Psoas muscle (tissue), 8 donors: Measurements from ENCODE around the gene CACNA1C. TPM values are rescaled to one million over a fixed set of nuclear protein-coding genes. Genes with fewer than 3 reads are reported as not detected.

Experiments used
- ATAC-seq, 4 donors: fragments of 200-7000 bp; cut with Tn5 transposase; one replicate each; pipeline ENCODE4 v1.9.1; 2020; ENCODE audit warnings: moderate library complexity in 3 of 4, mild to moderate bottlenecking in 2 of 4
- DNase-seq, 2 donors: peaks; one replicate each; pipeline ENCODE4 v3.0.0-alpha.2; 2020
- H3K27ac ChIP-seq: fragments of 200-600 bp; one replicate; pipeline ENCODE4 v1.8.0; 2022
- H3K27me3 ChIP-seq, 3 donors: fragments of 200-600 bp in 1 of 3; one replicate each; pipeline versions ENCODE4 v1.6.1 to v1.8.0; 2013 to 2022; ENCODE audit warnings: low read length in 2 of 3, mild to moderate bottlenecking in 2 of 3, moderate library complexity in 1 of 3; ENCODE audit not compliant: insufficient read depth in 3 of 3
- H3K36me3 ChIP-seq, 2 donors: fragments of 200-600 bp in 1 of 2; one replicate each; pipeline versions ENCODE4 v1.6.1 to v1.8.0; 2013 to 2022; ENCODE audit warnings: low read depth in 1 of 2, mild to moderate bottlenecking in 1 of 2, moderate library complexity in 1 of 2; ENCODE audit not compliant: insufficient read depth in 1 of 2
- H3K4me1 ChIP-seq: fragments of 200-600 bp; one replicate; pipeline ENCODE4 v1.8.0; 2022
- H3K4me3 ChIP-seq: fragments of 200-600 bp; one replicate; pipeline ENCODE4 v1.8.0; 2022; ENCODE audit warnings: mild to moderate bottlenecking
- H3K9me3 ChIP-seq: fragments of 200-600 bp; one replicate; pipeline ENCODE4 v1.8.0; 2022
- WGBS, 3 donors: extraction: QIAGEN DNeasy Blood & Tissue Kit; methylation state at CpG; one replicate each; pipeline versions ENCODE4 v1.1.6 to v1.1.7; 2013; 5-methylcytosine and 5-hydroxymethylcytosine counted together
- intact Hi-C, 2 donors: fragments of 100-400 bp; cut with DNase I; formaldehyde crosslinking; loops; one replicate each; pipeline versions ENCODE4 v1.11.0 to v1.14.2; 2022
- polyA plus RNA-seq, 3 donors: library from polyadenylated mRNA; stranded (reverse); fragments of 200-250 nt; gene quantifications; one replicate each; pipeline ENCODE4 v1.2.3, GENCODE V29; 2013
- total RNA-seq, 4 donors: library from RNA; stranded (reverse); fragmentation: NEBNext Ultra II Directional in 2 of 4; extraction: Animal tissue kit (Norgen Biotek cat#: 25700) in 2 of 4; gene quantifications; one replicate each; pipeline versions ENCODE4 v1.2.1 to v1.2.4, GENCODE V29; 2021 to 2023
- TF ChIP-seq, protein P1 (sequence below): fragments of 200-600 bp; IDR thresholded peaks from one replicate; pipeline ENCODE4 v1.8.0; 2022; ENCODE audit warnings: antibody characterized with exemption
- donor health status: healthy with polysubstance abuse.
- donor health status: DM: no; HTN: no; CAD: no; lungs with moderate emphysema.
- donor health status: Bipolar disorder and iron deficiency.
- donor health status: healthy.
- donor health status: DM: yes; HTN: yes; CAD: no.
- donor health status: DM: no; HTN: no; CAD: no.
- donor health status: DM: no; HTN: no; CAD: no.
- donor health status: DM: yes; HTN: yes; CAD: no.

Gene CACNA1C
- total and polyA plus RNA-seq, 7 donors, result 0.26 to 2.9 (median 0.95) TPM

GRCh38 chr12:2328661-2329060 lies 275.9 kb downstream of the CACNA1C start:
- Histone ChIP-seq H3K9me3 (no peaks in the 10 kb centered on the region), H3K4me3 (no peak overlapping the region), H3K36me3 (no peaks in the 10 kb centered on the region), H3K27ac (no peak overlapping the region), H3K4me1 (peaks cover 19% of the 10 kb centered on the region), H3K27me3 (no peaks in the 10 kb centered on the region)
- intact Hi-C loops, result no loop called here
- WGBS, 3 donors, result 80 to 99% (median 95%) methylated on average over 3 of the region's 3 CpGs
- DNase-seq (no peak), ATAC-seq (no peak)
- TF ChIP-seq, protein P1, sequence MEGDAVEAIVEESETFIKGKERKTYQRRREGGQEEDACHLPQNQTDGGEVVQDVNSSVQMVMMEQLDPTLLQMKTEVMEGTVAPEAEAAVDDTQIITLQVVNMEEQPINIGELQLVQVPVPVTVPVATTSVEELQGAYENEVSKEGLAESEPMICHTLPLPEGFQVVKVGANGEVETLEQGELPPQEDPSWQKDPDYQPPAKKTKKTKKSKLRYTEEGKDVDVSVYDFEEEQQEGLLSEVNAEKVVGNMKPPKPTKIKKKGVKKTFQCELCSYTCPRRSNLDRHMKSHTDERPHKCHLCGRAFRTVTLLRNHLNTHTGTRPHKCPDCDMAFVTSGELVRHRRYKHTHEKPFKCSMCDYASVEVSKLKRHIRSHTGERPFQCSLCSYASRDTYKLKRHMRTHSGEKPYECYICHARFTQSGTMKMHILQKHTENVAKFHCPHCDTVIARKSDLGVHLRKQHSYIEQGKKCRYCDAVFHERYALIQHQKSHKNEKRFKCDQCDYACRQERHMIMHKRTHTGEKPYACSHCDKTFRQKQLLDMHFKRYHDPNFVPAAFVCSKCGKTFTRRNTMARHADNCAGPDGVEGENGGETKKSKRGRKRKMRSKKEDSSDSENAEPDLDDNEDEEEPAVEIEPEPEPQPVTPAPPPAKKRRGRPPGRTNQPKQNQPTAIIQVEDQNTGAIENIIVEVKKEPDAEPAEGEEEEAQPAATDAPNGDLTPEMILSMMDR, result no peak

GRCh38 chr12:2329661-2330210 lies 276.9 kb downstream of the CACNA1C start:
- peaks cover 10% of the 10 kb centered on the region for H3K4me1 ChIP-seq
- WGBS, 3 donors, result 65 to 69% (median 68%) methylated on average over 7 of the region's 7 CpGs
- H3K9me3 ChIP-seq, result no peaks in the 10 kb centered on the region
- H3K4me3 ChIP-seq, result no peak overlapping the region
- intact Hi-C loops, result no loop called here
- TF ChIP-seq, protein P1, result no peak
- H3K27ac ChIP-seq, result no peak overlapping the region
- ATAC-seq (no peak), DNase-seq (no peak)
- no peaks in the 10 kb centered on the region for H3K27me3 ChIP-seq
- H3K36me3 ChIP-seq, result no peaks in the 10 kb centered on the region

GRCh38 chr12:2332236-2332635 lies 279.4 kb downstream of the CACNA1C start:
- H3K27me3 ChIP-seq, result no peaks in the 10 kb centered on the region
- no peaks in the 10 kb centered on the region for H3K9me3 ChIP-seq
- no peak for DNase-seq
- 56 to 76% (median 71%) methylated on average over 1 of the region's 1 CpG for WGBS, 3 donors
- peaks cover 24% of the 10 kb centered on the region for H3K4me1 ChIP-seq
- TF ChIP-seq, protein P1, result no peak
- H3K27ac ChIP-seq, result no peak overlapping the region
- intact Hi-C loops, result no loop called here
- no peaks in the 10 kb centered on the region for H3K36me3 ChIP-seq
- ATAC-seq, result no peak
- no peak overlapping the region for H3K4me3 ChIP-seq

GRCh38 chr12:2332947-2333346 lies 280.2 kb downstream of the CACNA1C start:
- H3K27me3 ChIP-seq, result no peaks in the 10 kb centered on the region
- no peaks in the 10 kb centered on the region for H3K36me3 ChIP-seq
- peaks cover 31% of the 10 kb centered on the region for H3K4me1 ChIP-seq
- 46 to 55% (median 54%) methylated on average over 7 of the region's 7 CpGs for WGBS, 3 donors
- intact Hi-C loops, result no loop called here
- no peak for DNase-seq
- TF ChIP-seq, protein P1, result no peak
- no peaks in the 10 kb centered on the region for H3K9me3 ChIP-seq
- no peak overlapping the region for H3K27ac ChIP-seq
- H3K4me3 ChIP-seq, result no peak overlapping the region
- ATAC-seq, result no peak

DNA sequence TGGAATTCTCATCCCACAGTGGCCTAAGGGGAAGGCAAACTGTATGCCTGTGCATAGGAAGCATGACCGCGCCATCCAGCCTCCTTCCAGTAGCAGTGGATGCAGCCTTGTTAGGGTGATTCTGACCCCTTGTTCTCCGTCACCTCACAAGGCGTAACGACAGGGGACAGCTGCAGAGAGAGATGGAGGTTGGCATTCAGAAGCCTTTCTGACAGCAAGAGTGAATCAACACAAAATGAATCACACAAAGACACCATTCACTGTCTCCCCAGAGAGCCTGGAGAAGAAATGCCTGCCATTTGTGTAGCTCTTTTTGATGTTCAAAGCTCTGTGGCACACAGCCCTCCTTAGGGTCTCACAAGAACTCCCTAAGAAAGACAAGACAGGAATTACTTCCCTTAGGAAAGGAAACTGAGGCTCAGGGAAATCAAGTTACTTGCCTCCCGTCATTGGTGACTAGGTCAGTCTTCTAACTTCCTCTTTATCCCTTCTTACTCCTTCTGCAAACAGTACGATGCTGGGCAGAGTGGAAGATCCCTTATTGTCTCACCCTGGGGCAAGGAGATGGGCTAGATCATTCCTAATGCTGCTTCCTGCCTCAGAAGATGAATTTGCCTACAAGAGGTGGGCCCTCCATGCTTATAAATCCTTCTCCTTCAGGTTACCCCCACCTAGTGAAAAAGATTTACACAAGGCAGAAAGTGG lies 280.9 kb downstream of the CACNA1C start:
- TF ChIP-seq, protein P1, result no peak
- Histone ChIP-seq H3K27ac (no peak overlapping the region), H3K36me3 (no peaks in the 10 kb centered on the region), H3K9me3 (no peaks in the 10 kb centered on the region), H3K4me3 (no peak overlapping the region), H3K27me3 (no peaks in the 10 kb centered on the region), H3K4me1 (peaks cover 37% of the 10 kb centered on the region)
- WGBS, 3 donors, result 63 to 76% (median 69%) methylated on average over 7 of the region's 7 CpGs
- intact Hi-C loops, result no loop called here
- ATAC-seq, result no peak
- no peak for DNase-seq
